DMS 273 (cell line): ENCODE data around the gene PXDC1.
"Not testable (repeated sequence)": the region's sequence is repeated elsewhere in the genome, so short reads cannot be mapped to it uniquely, and the experiment has no call there.

Source experiments
- DNase-seq: peaks from one replicate; lab custom pipeline; 2025; ENCODE audit not compliant: unreplicated experiment; lab: John Stamatoyannopoulos, UW

The PXDC1 gene

GRCh38 chr6:3762852-3763251, 11.3 kb upstream of the PXDC1 start:
- no peak for DNase-seq

DNA sequence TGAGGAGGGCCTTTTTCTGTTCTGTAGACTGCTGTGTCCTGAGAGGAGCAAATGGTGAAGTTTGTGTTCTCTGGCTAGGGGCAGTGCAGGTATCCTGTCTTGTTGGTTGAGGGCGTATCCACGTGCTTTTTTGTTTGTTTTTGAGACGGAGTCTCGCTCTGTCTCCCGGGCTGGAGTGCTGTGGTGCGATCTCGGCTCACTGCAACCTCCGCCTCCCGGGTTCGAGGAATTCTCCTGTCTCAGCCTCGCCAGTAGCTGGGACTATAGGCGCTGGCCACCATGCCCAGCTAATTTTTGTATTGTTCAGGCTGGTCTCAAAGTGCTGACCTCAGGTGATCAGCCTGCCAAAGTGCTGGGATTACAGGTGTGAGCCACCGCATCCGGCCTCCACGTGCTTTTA, 10.8 kb upstream of the PXDC1 start:
- DNase-seq: no peak

DNA sequence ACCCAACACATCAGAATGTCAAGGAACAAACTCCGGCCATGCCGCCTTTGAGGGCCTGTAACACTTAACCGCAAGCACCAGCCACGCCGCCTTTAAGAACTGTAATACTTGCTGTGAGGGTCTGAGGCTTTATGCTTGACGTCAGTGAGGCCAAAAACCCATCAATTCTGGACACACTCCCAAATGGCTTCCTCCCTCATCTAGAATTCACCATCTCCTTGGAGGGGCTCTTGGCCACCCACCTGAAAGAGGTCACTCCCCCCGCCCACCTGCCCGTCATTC, 10.4 kb upstream of the PXDC1 start:
- no peak for DNase-seq

- DNase-seq: no peak
These were observed 8.2 kb upstream of the PXDC1 start for GRCh38 chr6:3759646-3760232.

DNA sequence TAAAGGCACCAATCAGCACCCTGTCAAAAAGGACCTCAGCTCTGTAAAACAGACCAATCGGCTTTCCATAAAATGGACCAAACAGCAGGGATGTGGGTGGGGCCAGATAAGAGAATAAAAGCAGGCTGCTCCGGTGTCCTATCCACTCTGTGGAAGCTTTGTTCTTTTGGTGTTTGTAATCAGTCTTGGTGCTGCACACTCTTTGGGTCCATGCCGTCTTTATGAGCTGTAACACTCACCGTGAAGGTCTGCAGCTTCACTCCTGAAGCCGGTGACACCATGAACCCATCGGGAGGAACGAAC, 7.3 kb upstream of the PXDC1 start:
- no peak for DNase-seq

DNA sequence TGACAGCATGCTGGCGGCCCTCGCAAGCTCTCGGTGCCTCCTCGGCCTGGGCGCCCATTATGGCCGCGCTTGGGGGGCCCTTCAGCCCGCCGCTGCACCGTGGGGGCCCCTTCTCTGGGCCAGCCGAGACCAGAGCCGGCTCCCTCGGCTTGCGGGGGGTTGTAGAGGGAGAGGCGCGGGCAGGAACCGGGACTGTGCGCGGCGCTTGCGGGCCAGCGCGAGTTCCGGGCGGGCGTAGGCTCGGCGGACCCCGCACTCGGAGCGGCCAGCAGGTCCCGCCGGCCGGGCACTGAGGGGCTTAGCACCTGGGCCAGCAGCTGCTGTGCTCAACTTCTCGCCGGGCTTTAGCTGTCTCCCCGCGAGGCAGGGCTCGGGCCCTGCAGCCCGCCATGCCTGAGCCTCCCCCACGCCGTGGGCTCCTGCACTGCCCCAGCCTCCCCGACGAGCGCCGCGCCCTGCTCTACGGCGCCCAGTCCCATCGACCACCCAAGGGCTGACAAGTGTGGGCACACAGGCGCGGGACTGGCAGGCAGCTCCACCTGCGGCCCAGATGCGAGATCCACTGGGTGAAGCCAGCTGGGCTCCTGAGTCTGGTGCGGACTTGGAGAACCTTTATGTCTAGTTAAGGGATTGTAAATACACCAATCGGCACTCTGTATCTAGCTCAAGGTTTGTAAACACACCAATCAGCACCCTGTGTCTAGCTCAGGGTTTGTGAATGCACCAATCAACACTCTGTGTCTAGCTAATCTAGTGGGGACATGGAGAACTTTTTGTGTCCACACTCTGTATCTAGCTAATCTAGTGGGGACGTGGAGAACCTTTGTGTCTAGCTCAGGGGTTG, 6.7 kb upstream of the PXDC1 start:
- not testable (repeated sequence) for DNase-seq

DNA sequence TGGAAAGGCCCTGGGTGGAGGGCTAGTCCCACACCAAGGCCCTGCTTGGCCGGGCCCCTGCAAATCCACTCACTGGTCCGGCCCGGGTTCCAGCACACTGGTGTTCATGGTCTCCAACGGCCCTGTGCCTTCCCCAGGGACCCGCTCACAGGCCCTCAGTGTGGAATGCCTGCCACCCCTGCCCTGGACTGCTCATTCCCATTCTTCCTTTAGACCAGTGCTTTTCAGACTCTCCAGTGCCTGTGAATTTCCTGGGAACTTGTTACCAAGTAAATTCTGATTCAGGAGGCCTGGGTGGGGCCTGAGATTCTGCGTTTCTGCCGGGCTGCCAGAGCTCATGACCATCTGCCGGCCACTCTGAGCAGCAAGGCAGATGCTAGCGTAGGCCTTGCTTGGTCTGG, 5.7 kb upstream of the PXDC1 start:
- DNase-seq: peak; percentile 87

- peak; percentile 24 for DNase-seq
These were observed 5.0 kb upstream of the PXDC1 start for GRCh38 chr6:3756546-3756945.

- no peak for DNase-seq
These were observed 4.4 kb upstream of the PXDC1 start for GRCh38 chr6:3755637-3756545.

GRCh38 chr6:3754776-3755175, 3.3 kb upstream of the PXDC1 start:
- no peak for DNase-seq

GRCh38 chr6:3754032-3754725, 2.7 kb upstream of the PXDC1 start:
- not testable (repeated sequence) for DNase-seq

GRCh38 chr6:3753228-3753835, 1.8 kb upstream of the PXDC1 start:
- DNase-seq: no peak

DNA sequence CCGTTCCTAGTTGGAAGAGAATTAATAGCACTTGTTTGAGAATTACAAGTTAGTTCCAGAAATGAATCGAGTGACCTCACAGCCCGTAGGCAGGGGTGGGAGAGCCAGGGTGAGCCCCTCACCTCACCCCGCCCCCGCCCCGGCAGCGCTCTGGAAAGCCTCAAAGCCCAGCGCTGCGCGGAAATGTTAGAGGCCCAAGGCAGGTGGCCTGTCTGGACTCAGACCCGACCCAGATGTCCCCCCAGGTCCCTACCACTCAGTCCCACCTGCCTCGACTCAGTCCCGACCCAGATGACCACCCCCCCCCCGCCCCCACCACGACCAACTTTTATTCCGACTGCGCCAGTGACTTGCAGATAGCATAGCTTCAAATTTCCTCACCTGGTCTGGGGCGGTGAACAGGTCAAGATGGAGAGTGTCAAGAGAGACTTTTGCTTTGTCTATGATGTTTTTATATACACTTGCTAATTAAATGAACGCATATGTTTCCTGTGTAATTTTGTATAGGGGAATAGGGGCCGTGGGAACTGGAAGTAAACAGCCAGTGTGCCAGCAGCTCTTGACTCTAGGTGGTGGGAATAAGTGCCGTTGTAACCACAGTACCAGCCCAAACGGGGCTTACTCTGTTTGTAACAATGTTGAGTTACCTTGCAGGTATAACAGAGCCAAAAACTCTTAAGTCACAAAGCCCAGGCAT, 1.2 kb upstream of the PXDC1 start:
- no peak for DNase-seq

- peak; percentile 95 for DNase-seq
These were observed 417 bp upstream of the PXDC1 start for GRCh38 chr6:3751730-3752530.

- peak; percentile 75 for DNase-seq
These were observed 1.0 kb downstream of the PXDC1 start for GRCh38 chr6:3750317-3751076.

DNA sequence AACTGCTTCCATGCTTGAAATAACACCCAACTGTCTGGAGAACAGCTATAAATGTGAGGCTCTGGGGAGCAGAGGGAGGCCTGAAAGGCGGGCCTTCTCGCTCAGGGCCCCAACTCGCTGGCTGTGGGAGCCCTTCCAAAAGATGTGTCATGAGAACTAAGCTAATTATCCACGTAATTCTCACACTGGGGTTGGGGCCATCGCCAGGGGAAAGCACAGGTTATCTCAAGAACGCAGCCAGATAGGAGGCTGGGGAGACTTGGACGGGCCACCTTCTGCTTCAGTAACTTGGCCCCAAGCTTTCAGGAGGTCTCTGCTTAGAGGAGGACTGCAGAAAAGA, 1.6 kb downstream of the PXDC1 start:
- DNase-seq: peak; percentile 78

DNA sequence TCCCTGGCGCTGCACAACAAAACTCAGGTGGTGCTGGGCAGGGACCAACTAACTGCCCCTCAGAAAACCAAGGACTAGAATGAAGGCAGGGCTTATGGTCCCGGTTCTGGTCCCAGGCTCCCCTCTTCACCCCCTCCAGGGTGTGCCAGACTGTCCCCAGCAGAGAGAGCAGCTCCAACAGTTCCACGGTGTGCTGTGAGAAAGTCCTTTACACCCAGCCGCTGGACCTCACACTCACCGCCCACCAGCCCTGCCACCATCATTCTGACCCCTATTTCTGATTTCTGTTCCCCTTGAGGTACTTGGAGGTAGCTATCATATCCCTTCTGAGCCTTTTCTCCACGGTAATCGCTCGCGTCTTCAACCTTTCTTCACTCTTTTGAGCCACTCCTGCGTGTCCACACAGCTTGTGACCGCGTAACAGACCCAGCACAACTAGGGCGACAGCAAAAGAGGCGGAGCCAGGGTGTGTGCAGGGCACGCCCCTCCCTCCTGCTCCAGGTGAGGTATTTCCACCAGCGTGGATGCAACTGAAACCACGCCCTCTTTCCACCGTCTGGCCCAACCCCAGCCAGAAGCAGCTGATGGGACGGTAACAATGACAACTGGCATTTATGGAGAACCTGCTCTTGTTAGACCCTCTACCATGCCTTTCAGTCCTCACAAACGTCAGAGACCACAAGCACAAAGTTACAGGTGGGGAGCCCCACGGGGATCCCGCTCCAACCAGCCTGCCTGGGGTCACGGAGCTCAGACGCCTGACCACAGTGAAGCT, 2.3 kb downstream of the PXDC1 start:
- DNase-seq: peak; percentile 33
